ENCODE data around the gene DCC.

The DCC gene

GRCh38 chr18:53093636-53094035 is 753.6 kb downstream of the DCC start:
- no peak for DNase-seq (ENCODE audit: low spot score)

- DNase-seq (ENCODE audit: low spot score) = no peak
Observed at GRCh38 chr18:53101536-53102105, 761.6 kb downstream of the DCC start.

- DNase-seq (ENCODE audit: low spot score) = no peak
Observed at GRCh38 chr18:53114441-53114840, 774.4 kb downstream of the DCC start.

DNA sequence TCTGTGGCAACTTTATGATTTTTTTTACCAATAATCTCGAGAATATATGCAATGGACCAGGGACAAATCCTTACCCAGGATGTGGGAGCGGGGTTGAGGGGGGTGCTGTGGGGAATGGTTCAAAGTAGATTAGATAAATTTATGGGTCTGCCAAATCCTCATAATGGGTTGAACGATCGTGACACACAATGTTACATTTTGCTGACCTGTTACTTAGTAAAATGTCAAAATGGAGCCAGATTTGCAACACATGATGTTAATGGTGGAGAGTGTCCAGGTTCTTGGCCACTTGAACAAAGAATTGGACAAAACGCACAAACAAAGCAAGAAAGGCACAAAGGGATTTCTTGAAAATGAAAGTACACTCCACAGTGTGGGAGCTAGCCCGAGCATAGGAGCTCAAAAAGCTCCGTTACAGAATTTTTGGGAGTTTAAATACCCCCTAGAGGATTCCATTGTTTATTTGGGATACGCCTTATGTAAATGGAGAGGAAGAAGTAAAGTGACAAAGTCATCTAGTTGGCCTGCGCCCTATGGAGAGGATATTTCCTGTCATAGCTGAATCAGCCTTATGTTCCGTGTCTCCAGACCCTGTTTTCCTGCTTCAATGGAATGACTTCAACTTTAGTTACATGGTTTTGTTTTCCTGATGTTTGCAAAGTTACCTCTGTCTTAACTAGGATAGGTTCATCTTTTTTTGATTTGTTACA is 776.0 kb downstream of the DCC start:
- no peak for DNase-seq (ENCODE audit: low spot score)

DNA sequence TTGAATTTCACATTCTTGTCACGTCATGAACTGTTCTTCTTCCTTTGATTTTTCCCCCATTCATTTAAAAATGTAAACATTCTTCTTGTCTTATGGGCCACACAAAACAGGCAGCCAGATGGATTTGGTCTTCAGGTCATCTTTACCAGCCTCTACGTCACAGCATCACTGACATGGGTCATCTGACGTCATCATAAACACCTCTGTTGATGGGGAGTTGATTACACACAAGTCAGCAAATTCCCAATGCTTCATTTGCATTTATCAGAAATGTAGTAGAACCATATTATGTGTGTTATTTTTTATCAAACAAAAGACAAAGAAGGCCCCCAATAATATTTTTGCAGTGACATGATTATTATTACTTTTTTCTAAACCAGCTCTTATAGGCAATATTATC is 777.9 kb downstream of the DCC start:
- DNase-seq (ENCODE audit: low spot score) = no peak

DNA sequence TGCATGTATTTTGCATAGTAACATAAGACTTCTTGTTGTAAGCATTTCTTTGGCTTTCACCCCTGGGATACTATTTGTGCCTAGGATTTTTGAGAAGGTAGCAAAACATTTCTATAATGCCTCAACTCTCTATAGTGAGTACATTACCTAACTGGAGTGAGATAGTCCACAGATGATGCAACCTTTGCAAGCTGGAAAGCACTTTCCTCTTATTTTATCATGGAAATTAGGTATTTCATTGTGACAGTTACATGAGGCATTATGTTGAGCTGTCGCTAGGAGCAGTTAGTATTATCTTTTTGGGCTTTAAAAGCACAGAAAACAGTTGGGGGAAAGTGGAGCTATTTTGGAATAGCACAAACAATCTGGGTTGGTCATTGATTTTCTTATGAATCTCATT is 786.2 kb downstream of the DCC start:
- DNase-seq (ENCODE audit: low spot score) = no peak

DNA sequence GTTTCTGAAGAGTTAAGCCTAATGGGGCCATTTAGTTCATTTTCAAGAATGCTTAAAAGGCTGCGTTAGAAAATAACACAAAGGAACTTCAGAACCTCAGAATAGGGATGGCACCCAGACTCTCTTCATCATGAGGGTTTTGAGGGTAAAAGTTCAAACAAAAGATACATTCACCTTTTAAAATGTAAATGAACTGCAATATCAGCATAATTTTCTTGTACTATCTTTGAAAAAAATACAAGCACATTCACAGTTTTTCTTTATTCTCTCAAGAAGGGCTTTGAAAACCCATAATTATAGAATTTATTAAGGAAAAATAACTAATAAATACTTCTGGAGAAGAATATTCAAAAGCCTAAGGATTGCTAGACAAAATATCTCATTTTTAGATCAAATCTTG is 791.0 kb downstream of the DCC start:
- no peak for DNase-seq (ENCODE audit: low spot score)

DNA sequence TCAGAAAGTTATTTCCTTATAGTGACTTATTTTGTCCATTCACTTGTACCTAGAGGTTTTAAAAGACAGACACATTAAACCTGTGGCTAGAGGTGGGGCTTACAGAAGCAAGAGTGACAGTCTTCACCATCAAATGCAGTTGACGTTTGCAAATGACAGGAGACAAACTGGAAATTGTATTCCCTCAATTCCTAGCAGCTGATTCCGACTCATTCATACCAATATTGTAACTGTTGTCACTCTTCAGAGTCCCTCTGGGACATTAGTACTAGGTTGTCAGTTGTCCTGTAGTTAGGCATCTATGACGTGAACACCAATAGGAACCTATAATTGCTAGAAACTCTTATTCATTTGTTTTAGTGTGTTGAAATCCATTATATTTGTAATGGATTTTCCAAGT is 794.7 kb downstream of the DCC start:
- DNase-seq (ENCODE audit: low spot score) = no peak

GRCh38 chr18:53135654-53136053 is 795.7 kb downstream of the DCC start:
- DNase-seq (ENCODE audit: low spot score) = no peak

DNA sequence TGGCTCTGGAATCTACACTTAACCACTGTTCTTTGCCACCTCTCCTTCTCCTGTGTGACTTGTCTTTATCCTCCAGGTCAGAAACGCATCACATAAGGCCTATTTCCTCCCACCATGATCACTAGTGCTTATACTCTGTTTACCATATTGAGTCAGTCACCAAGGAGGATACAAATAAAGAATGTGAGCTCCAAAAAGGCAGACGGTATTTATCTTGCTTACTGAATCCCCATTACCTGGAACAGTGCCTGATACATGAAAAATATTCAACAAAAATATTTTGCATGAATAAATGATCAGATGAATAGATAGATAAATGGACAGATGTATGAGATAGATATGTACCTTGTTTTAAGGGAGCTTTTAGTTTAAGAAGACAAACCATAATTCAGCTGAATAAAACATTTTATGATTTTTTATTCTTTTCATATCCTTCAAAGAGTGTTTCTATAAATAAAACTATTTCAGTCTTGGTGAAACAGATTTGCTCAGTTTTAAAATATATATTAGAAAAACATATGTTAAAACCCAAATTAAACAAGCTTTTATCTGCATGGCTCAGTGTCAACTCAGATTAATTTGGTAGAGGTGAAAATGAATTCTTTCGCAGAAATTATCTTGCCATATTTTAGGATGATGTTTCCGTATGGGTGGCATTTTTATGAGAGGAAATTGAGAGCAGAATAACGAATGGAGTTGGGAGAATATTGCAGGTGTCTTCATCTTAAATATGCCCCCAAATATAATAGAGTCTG is 799.9 kb downstream of the DCC start:
- no peak for DNase-seq (ENCODE audit: low spot score)

GRCh38 chr18:53142005-53142404 is 802.0 kb downstream of the DCC start:
- DNase-seq (ENCODE audit: low spot score) = no peak

GRCh38 chr18:53147472-53147871 is 807.5 kb downstream of the DCC start:
- DNase-seq (ENCODE audit: low spot score) = no peak

DNA sequence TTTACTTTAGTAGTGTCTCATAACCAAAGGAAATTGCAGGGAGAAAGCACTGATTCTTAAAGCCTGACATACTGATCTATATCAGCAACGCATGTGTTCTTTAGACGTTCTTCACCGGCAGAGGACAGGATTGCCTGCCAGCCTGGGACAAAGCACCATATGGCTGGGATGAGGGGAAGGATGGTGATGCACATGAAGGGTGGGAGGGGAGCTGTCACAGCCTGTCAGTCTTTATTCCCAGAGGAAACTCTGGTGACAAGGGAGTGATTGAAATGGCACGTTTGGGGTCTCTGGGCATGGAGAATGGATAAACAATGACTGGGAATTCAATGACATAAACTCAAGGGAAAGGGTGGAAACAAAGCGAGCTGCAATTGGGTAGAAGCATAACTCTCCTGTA is 808.1 kb downstream of the DCC start:
- DNase-seq (ENCODE audit: low spot score) = no peak

- DNase-seq (ENCODE audit: low spot score) = no peak
Observed at GRCh38 chr18:53152476-53152875, 812.5 kb downstream of the DCC start.

DNA sequence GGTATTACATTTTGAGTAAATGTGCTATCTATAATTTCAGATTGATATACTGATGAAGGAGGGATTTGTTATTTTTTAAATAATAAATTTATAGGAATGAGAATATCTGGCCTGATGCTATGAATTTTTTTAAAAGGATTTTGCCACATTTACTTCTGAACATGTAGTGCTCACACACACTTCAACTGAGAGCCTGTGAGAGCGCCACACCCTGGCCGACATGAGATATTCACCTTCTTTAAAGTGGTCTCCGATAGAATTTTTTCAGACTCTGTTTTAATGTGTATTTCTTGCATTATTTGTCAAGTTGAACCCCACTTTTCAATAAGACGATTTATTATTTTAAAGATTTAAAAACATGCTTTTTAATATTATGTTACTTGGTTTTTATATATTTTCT is 813.3 kb downstream of the DCC start:
- DNase-seq (ENCODE audit: low spot score) = peak; percentile 16

DNA sequence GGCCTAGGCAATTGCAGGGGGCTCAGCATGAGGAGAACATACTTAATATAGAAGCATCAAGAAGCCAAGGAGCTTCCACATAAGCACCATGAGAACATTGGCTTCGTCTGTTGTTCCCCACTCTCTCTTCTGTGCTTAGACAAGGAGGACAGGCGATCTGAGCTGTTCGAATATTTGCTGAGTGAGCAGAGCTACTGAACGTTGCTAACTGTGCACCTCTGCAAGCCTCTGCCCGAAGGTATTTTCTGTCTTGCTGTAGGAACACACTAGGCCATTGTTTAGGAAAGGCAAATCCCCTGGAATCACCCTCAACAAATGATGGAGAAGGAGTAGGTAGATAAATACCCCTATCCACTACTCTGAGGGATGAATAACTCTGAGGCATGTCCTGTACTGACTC is 813.8 kb downstream of the DCC start:
- DNase-seq (ENCODE audit: low spot score) = no peak

GRCh38 chr18:53165770-53166169 is 825.8 kb downstream of the DCC start:
- no peak for DNase-seq (ENCODE audit: low spot score)

DNA sequence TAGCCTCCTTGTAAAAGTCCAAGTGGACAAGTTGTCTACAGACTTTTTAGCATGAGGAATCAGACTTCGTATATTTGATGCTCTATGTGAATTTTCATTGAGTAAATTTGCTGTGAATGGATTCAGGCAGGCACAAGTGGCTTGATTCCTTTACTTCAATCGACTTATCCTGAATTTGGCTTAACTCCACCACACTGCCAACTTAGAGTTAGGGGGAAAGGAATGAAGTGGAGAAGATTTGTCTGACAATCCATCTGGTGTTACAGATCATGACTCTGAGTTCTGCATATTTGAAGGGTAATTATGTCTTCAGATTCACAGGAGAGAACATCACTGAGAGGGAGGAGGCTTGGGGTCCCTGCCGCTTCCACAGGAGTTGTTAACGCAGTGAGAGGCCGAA is 829.3 kb downstream of the DCC start:
- DNase-seq (ENCODE audit: low spot score) = no peak

- DNase-seq (ENCODE audit: low spot score) = no peak
Observed at GRCh38 chr18:53191634-53192033, 851.6 kb downstream of the DCC start.

- DNase-seq (ENCODE audit: low spot score) = no peak
Observed at GRCh38 chr18:53193870-53194269, 853.9 kb downstream of the DCC start.

GRCh38 chr18:53219853-53220252 is 879.9 kb downstream of the DCC start:
- DNase-seq (ENCODE audit: low spot score) = no peak

DNA sequence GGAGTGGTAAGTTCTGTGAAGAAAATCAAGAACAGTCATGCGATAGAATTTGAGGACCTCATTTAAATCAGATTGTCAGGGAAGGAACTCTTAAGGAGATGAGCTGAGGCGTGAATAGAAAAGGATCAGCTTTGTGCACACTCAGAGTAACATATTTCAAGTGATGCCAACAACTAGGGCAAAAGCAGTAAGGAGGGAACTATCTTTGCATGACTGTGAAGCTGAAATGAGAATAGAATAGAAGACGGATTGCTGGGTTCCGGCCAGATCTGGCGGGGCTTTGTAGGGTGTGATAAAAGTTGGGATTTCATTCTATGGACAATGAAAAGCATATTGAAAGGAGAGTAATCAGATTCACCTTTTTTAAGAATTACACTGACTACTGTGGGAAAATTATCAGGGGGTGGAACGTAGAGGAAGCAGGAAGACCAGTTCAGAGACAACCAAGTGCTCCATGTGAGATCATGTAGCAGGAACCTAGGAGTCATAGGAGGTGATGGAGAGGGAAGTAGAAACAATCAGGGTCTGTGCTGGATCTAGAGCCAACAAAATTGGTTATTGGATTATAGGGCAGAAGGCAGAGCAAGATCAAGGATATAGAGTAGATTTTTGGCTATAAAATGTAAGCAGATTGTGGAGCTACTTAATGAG is 884.3 kb downstream of the DCC start:
- DNase-seq (ENCODE audit: low spot score) = no peak
